H1 (cell line): ENCODE data around the gene CGNL1. TPM values are rescaled to one million over a fixed set of nuclear protein-coding genes. Genes with fewer than 3 reads are reported as not detected.

ENCODE experiments used
- CTCF ChIA-PET: fragments of 300-600 bp; sonication (Branson Sonifier 250); formaldehyde crosslinking; loops from one replicate; lab custom pipeline; 2021; ENCODE audit not compliant: partially characterized antibody; lab: Charles Lee
- POLR2A ChIA-PET: fragments of 300-600 bp; sonication (Branson Sonifier 250); formaldehyde crosslinking; loops from one replicate; lab custom pipeline; 2021; ENCODE audit warnings: inconsistent platforms; ENCODE audit not compliant: partially characterized antibody; lab: Charles Lee
- DNase-seq, 2 experiments: peaks; one replicate each; pipeline versions ENCODE4 v3.0.0 to v3.0.0-alpha.2; 2010 to 2022; ENCODE audit warnings: low spot score in 2 of 2, low read depth in 1 of 2, mixed read lengths in 1 of 2
- FAIRE-seq: peaks from 2 replicates; lab custom pipeline; 2011; peaks lifted over from hg19 to GRCh38; lab: Jason Lieb, UNC
- H2AFZ ChIP-seq: 2 replicates; pipeline ENCODE4 v1.8.1; 2012; ENCODE audit warnings: low read length, inconsistent platforms
- H2AK5ac ChIP-seq: 2 replicates; pipeline ENCODE4 v1.6.1; 2013; ENCODE audit warnings: low read depth, low read length
- H2BK120ac ChIP-seq: replicated peaks from 2 replicates; pipeline ENCODE3; 2013; ENCODE audit warnings: low read depth, low read length, inconsistent platforms
- H2BK12ac ChIP-seq: 2 replicates; pipeline ENCODE4 v1.6.1; 2013; ENCODE audit warnings: low read depth, low read length
- H2BK15ac ChIP-seq: 2 replicates; pipeline ENCODE4 v1.6.1; 2013; ENCODE audit warnings: low read length
- H2BK20ac ChIP-seq: 2 replicates; pipeline ENCODE4 v1.6.1; 2013; ENCODE audit warnings: low read length
- H2BK5ac ChIP-seq: 2 replicates; pipeline ENCODE4 v1.6.1; 2013; ENCODE audit warnings: low read depth, low read length
- H3K14ac ChIP-seq: 2 replicates; pipeline ENCODE4 v1.6.1; 2013; ENCODE audit warnings: inconsistent platforms; ENCODE audit not compliant: insufficient read length
- H3K18ac ChIP-seq: 2 replicates; pipeline ENCODE4 v1.6.1; 2013; ENCODE audit warnings: low read length; ENCODE audit errors: extremely low read depth
- H3K23ac ChIP-seq: 2 replicates; pipeline ENCODE4 v1.6.1; 2013; ENCODE audit warnings: inconsistent platforms; ENCODE audit not compliant: insufficient read length
- H3K23me2 ChIP-seq: 2 replicates; pipeline ENCODE4 v1.6.1; 2013; ENCODE audit warnings: low read depth, low read length
- H3K27ac ChIP-seq: 2 replicates; pipeline ENCODE4 v1.6.1; 2011; ENCODE audit warnings: low read depth, low read length, inconsistent platforms
- H3K27me3 ChIP-seq, 4 experiments: replicated peaks in 1 of 4; 1 replicate in 1 of 4; 2 replicates in 3 of 4; pipeline versions ENCODE4 v1.6.1 to v1.8.1; 2011 to 2013; ENCODE audit warnings: low read length in 3 of 4, mild to moderate bottlenecking in 3 of 4, inconsistent platforms in 2 of 4, mixed read lengths in 2 of 4, moderate library complexity in 1 of 4; ENCODE audit not compliant: control insufficient read depth in 3 of 4, insufficient read depth in 3 of 4; ENCODE audit errors: extremely low read depth in 1 of 4
- H3K36me3 ChIP-seq, 4 experiments: 2 replicates each; pipeline versions ENCODE4 v1.6.1 to v1.8.1; 2011 to 2013; ENCODE audit warnings: mild to moderate bottlenecking in 4 of 4, low read length in 3 of 4, moderate library complexity in 2 of 4, control low read depth in 1 of 4, inconsistent platforms in 1 of 4; ENCODE audit not compliant: insufficient read depth in 4 of 4, control insufficient read depth in 2 of 4
- H3K4ac ChIP-seq: replicated peaks from 2 replicates; pipeline ENCODE3; 2013; ENCODE audit warnings: low read length, low read depth, mixed read lengths, inconsistent platforms; ENCODE audit not compliant: insufficient read length
- H3K4me1 ChIP-seq, 4 experiments: replicated peaks in 1 of 4; 1 replicate in 1 of 4; 2 replicates in 3 of 4; pipeline versions ENCODE4 v1.6.1 to v1.8.1; 2011 to 2013; ENCODE audit warnings: low read length in 3 of 4, inconsistent platforms in 2 of 4, mixed read lengths in 1 of 4; ENCODE audit not compliant: insufficient read depth in 4 of 4, control insufficient read depth in 3 of 4
- H3K4me2 ChIP-seq, 2 experiments: 2 replicates each; pipeline versions ENCODE4 v1.6.1 to v1.8.1; 2011 to 2013; ENCODE audit warnings: low read depth in 2 of 2, low read length in 2 of 2, control low read depth in 1 of 2, inconsistent platforms in 1 of 2, mild to moderate bottlenecking in 1 of 2; ENCODE audit not compliant: insufficient read depth in 1 of 2
- H3K4me3 ChIP-seq, 4 experiments: fragments of 200-600, 300-600 bp in 1 of 4; sonication (generic), shearing (Covaris generic), sonication (Bioruptor Twin) in 1 of 4; 2 replicates each; pipeline versions ENCODE4 v1.5.1 to v1.8.1; 2011 to 2016; ENCODE audit warnings: low read length in 4 of 4, low read depth in 3 of 4, control low read depth in 2 of 4, inconsistent platforms in 2 of 4, mild to moderate bottlenecking in 2 of 4, mixed read lengths in 1 of 4, moderate library complexity in 1 of 4; ENCODE audit not compliant: insufficient read depth in 2 of 4; ENCODE audit errors: extremely low read depth in 1 of 4
- H3K56ac ChIP-seq: replicated peaks from 2 replicates; pipeline ENCODE3; 2013; ENCODE audit warnings: low read depth, mild to moderate bottlenecking, mixed read lengths, low read length, inconsistent platforms; ENCODE audit not compliant: insufficient read length
- H3K79me1 ChIP-seq: 2 replicates; pipeline ENCODE4 v1.6.1; 2013; ENCODE audit warnings: low read depth, low read length, control low read depth
- H3K79me2 ChIP-seq, 2 experiments: 2 replicates each; pipeline versions ENCODE4 v1.6.1 to v1.8.1; 2012 to 2013; ENCODE audit warnings: low read length in 2 of 2, mild to moderate bottlenecking in 2 of 2, inconsistent platforms in 1 of 2; ENCODE audit not compliant: insufficient read depth in 2 of 2, control insufficient read depth in 1 of 2
- H3K9ac ChIP-seq, 4 experiments: replicated peaks in 1 of 4; 1 replicate in 1 of 4; 2 replicates in 3 of 4; pipeline versions ENCODE4 v1.6.1 to v1.8.1; 2011 to 2013; ENCODE audit warnings: low read depth in 3 of 4, low read length in 3 of 4, control low read depth in 2 of 4, mild to moderate bottlenecking in 2 of 4, moderate library complexity in 2 of 4, inconsistent platforms in 1 of 4; ENCODE audit errors: extremely low read depth in 1 of 4
- H3K9me3 ChIP-seq, 2 experiments: 2 replicates each; pipeline versions ENCODE4 v1.6.1 to v1.8.1; 2012 to 2013; ENCODE audit warnings: mild to moderate bottlenecking in 2 of 2, moderate library complexity in 2 of 2, control low read depth in 1 of 2, inconsistent platforms in 1 of 2, low read depth in 1 of 2, low read length in 1 of 2, mixed read lengths in 1 of 2; ENCODE audit not compliant: insufficient read depth in 2 of 2
- H4K20me1 ChIP-seq, 2 experiments: replicated peaks in 1 of 2; 2 replicates each; pipeline versions ENCODE3 to v1.8.1; 2011 to 2013; ENCODE audit warnings: inconsistent platforms in 2 of 2, low read length in 2 of 2, mild to moderate bottlenecking in 1 of 2; ENCODE audit not compliant: insufficient read depth in 2 of 2, control insufficient read depth in 1 of 2
- H4K5ac ChIP-seq: 2 replicates; pipeline ENCODE4 v1.6.1; 2013; ENCODE audit warnings: low read length, low read depth, mixed read lengths, inconsistent platforms; ENCODE audit not compliant: insufficient read length
- H4K8ac ChIP-seq: 2 replicates; pipeline ENCODE4 v1.8.0; 2013; ENCODE audit warnings: mild to moderate bottlenecking, moderate library complexity, low read length, inconsistent platforms; ENCODE audit not compliant: insufficient read depth; ENCODE audit errors: extremely low read depth
- H4K91ac ChIP-seq: replicated peaks from 2 replicates; pipeline ENCODE3; 2013; ENCODE audit warnings: low read length, mixed read lengths, inconsistent platforms; ENCODE audit not compliant: insufficient read length
- EGR1 ChIP-seq: IDR thresholded peaks from 2 replicates; pipeline ENCODE4 v1.6.1; 2011; ENCODE audit warnings: low read depth, low read length, borderline replicate concordance
- FOSL1 ChIP-seq: IDR thresholded peaks from 2 replicates; pipeline ENCODE4 v1.6.1; 2011; ENCODE audit warnings: mild to moderate bottlenecking, low read depth, low read length, moderate library complexity; ENCODE audit not compliant: insufficient read depth
- HDAC2 ChIP-seq, 2 experiments: fragments of 300-600 bp in 1 of 2; sonication (generic) in 1 of 2; IDR thresholded peaks; 2 replicates each; pipeline ENCODE4 v1.6.1; 2011 to 2012; ENCODE audit warnings: low read depth in 2 of 2, low read length in 2 of 2, mild to moderate bottlenecking in 2 of 2, moderate library complexity in 2 of 2, borderline replicate concordance in 1 of 2, inconsistent platforms in 1 of 2
- KDM1A ChIP-seq: fragments of 200-600, 300-600 bp; sonication (generic); IDR thresholded peaks from 2 replicates; pipeline ENCODE4 v1.7.1; 2016; ENCODE audit warnings: mild to moderate bottlenecking, low read length, borderline replicate concordance
- TBP ChIP-seq: IDR thresholded peaks from 2 replicates; pipeline ENCODE4 v1.6.1; 2011; ENCODE audit warnings: low read depth, low read length, improper control_type of control experiment
- WGBS, 2 experiments: shearing (Covaris generic) in 1 of 2; methylation state at CpG; one replicate each; pipeline versions ENCODE4 v1.1.6 to v1.1.7; 2013 to 2015; ENCODE audit warnings: low lambda C conversion rate in 2 of 2, mixed read lengths in 2 of 2, inconsistent platforms in 1 of 2, low coverage in 1 of 2, missing lambda C conversion rate in 1 of 2; ENCODE audit not compliant: insufficient replicate concordance in 2 of 2, insufficient coverage in 1 of 2, insufficient read length in 1 of 2; ENCODE audit errors: extremely low coverage in 1 of 2, missing lambda C conversion rate in 1 of 2; 5-methylcytosine and 5-hydroxymethylcytosine counted together
- polyA plus RNA-seq, 7 experiments: library from polyadenylated mRNA; depleted of rRNA in 3 of 7; stranded (reverse) in 5 of 7; unstranded in 2 of 7; fragments of >200 nt in 5 of 7; fragments of 200-250 nt in 2 of 7; gene quantifications; 1 replicate in 5 of 7; 2 replicates in 1 of 7; 4 replicates in 1 of 7; pipeline versions ENCODE4 v1.2.1 to v1.2.3, GENCODE V29; 2011 to 2013; ENCODE audit warnings: missing spikeins in 2 of 7, mixed read lengths in 2 of 7
- total RNA-seq: library from RNA; stranded (reverse); fragmentation: NEBNext Ultra II Directional; extraction: Animal tissue kit (Norgen Biotek cat#: 25700); gene quantifications from 2 replicates; pipeline ENCODE4 v1.2.1, GENCODE V29; 2021

Gene CGNL1
- total and polyA plus RNA-seq, 2 of the 8 experiments (the other 6 are each of a cell fraction or from before 2014, with no cell fraction given): 21.8 to 75.6 TPM

GRCh38 chr15:57516327-57517029, 140.2 kb downstream of the CGNL1 start:
- H3K4me1 ChIP-seq: no peaks in the 10 kb centered on the region
- H3K36me3 ChIP-seq: peaks cover 11 to 40% (median 28%) of the 10 kb centered on the region in 4 experiments
- DNase-seq (no peak), FAIRE-seq (no peak)
- H2BK15ac ChIP-seq: no peak overlapping the region
- H3K23ac ChIP-seq: no peak overlapping the region
- no peak overlapping the region for H4K91ac ChIP-seq
- H4K8ac ChIP-seq: no peak overlapping the region
- H4K5ac ChIP-seq: no peak overlapping the region
- H3K9ac ChIP-seq: no peak overlapping the region
- H3K4ac ChIP-seq: no peak overlapping the region
- H3K27me3 ChIP-seq: no peaks in the 10 kb centered on the region
- no peak overlapping the region for H3K4me3 ChIP-seq
- no peaks in the 10 kb centered on the region for H3K9me3 ChIP-seq
- no peaks in the 10 kb centered on the region; the same call in 1 of the 2 replicates for H3K79me1 ChIP-seq
- H3K14ac ChIP-seq: no peak overlapping the region
- ChIA-PET CTCF (interaction anchor here (0.9 to 3.8 kb wide), 9 partner anchors 11 to 188 kb away, joined by 3 to 32 read pairs (median 4); no protein-coding TSS in a partner anchor), POLR2A (interaction anchor here (1.2 kb wide), 1 partner anchor 116 kb away, joined by 4 read pairs; no protein-coding TSS in a partner anchor)
- no peaks in the 10 kb centered on the region; the same call in 1 of the 2 replicates for H3K23me2 ChIP-seq
- 94% methylated on average over 22 of the region's 22 CpGs; no CpG with 5 or more reads in 1 of the 2 experiments for WGBS, 2 experiments
- no peaks in the 10 kb centered on the region for H4K20me1 ChIP-seq
- H2AK5ac ChIP-seq: no peak overlapping the region
- H3K56ac ChIP-seq: no peak overlapping the region
- H2BK20ac ChIP-seq: no peak overlapping the region
- H3K79me2 ChIP-seq: 0 out of 4 replicates have a peak, but pooled peaks cover 0 to 2% of the 10 kb centered on the region in 2 experiments
- no peak overlapping the region for H2BK12ac ChIP-seq
- H2BK5ac ChIP-seq: 0 out of 2 replicates have a peak overlapping the region, but pooled peaks have one; percentile 57
- no peak overlapping the region for H3K4me2 ChIP-seq
- no peak overlapping the region for H3K27ac ChIP-seq
- H3K18ac ChIP-seq: no peak overlapping the region
- no peak overlapping the region for H2BK120ac ChIP-seq
- no peak overlapping the region for H2AFZ ChIP-seq
- TF ChIP-seq EGR1 (no peak), HDAC2 (IDR thresholded peaks at IDR 0.05; ENCODE audit: borderline replicate concordance in 1 of 2, low read depth in 2 of 2, low read length in 2 of 2) (no peak), KDM1A (no peak), FOSL1 (no peak), TBP (no peak)
